ENCODE measurements around the gene CSMD2.

GRCh38 chr1:33867684-33868083 is 297.3 kb downstream of the CSMD2 start:
- TF ChIP-seq CTCF (conservative IDR thresholded peaks at IDR 0.05; ENCODE audit: low read length) (no peak), EZH2phosphoT487 (IDR thresholded peaks at IDR 0.05; ENCODE audit: borderline replicate concordance) (no peak)
